ENCODE results near the gene COBL.

COBL gene

DNA sequence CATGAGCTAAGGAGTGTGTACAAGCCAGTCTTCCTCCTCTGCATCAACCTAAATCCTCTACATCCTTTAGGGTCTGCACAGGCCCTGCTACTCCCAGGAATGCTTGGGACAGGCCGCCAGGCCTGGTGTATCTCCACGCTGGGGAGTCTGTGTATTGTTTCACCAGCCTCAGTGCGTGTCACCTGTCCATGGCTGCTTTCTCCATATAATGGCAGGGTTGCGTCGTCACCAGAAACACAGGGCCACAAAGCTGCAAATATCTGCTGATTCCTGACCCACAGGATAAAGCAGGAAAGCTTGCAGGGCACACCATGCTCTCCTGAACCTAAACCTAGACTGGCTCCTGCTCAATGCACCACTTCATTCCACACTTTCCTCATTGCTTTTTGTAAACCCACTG, 45.6 kb downstream of the COBL start:
- DNase-seq: no peak

DNA sequence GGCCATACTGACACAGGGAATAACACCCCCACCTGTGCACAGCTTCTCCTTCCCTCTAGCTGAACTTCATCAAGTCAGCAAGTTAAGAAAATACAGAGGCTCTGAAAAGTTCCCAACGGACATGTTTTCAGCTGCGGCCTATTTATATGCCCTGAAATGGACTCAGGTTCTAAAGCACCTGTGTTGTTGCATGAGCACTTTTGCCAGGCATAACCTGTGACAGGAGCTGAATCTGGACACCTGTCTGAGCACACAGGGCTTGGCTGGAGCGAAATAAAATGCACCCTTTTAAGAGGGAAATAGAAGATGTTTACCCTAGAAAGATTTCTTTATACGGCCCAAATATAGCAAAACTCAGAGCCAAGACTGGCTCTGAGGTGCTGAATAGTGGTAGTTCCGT, 46.7 kb downstream of the COBL start:
- no peak for DNase-seq

DNA sequence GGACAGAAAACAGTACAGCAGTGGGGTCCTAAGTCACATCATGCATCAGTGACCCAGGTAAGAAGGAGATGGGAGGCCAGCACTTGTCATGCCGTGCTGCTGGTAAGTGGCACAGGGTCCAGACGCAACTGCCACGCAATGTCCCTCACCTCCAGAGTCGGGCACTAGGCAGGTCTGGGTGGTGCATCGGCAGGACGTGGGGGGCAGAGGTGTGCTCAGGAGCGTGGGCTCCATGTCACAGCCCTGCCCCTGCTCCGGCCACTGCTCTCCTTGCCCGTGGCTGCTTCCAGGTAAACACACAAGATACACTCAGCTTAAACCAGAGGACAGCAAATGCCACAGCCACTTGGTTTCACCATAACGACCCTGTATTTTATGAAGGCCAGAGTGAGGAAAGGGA, 47.3 kb downstream of the COBL start:
- no peak for DNase-seq

DNA sequence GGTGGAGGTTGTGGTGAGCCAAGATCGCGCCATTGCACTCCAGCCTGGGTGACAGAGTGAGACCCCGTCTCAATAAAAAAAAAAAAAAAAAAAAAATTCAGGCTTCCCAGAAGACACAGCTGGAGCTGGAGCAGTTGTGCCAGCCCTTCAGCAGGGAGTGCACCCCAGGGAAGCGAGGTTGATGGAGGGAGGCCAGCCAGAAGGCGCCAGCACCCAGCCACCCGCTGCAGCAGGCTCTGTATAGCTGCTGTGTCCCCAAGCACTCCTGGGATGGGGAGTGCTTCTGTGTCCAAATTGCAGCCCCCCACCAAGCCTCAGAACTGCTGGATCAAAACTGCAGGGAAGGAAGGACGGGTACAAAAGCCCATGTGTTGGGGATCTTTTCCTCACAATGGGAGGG, 47.8 kb downstream of the COBL start:
- DNase-seq: no peak

DNA sequence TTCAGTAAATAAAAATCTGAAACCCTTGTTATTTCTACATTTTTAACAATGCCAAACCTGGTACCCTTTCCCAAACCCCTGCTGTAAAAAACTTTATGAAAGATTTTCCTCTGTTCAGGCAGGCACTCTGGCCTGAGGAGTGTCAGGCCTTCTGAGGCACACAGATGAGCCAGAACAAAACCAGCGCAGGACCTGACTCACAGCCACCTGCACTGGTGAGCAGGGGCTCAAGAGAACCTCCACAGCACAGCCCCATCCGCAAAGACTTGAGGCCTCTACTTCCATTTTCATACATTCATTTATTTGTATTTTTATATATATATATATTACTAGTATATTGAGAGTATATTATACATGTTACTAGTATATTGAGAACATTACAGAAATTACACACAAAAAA, 49.4 kb downstream of the COBL start:
- DNase-seq: no peak

DNA sequence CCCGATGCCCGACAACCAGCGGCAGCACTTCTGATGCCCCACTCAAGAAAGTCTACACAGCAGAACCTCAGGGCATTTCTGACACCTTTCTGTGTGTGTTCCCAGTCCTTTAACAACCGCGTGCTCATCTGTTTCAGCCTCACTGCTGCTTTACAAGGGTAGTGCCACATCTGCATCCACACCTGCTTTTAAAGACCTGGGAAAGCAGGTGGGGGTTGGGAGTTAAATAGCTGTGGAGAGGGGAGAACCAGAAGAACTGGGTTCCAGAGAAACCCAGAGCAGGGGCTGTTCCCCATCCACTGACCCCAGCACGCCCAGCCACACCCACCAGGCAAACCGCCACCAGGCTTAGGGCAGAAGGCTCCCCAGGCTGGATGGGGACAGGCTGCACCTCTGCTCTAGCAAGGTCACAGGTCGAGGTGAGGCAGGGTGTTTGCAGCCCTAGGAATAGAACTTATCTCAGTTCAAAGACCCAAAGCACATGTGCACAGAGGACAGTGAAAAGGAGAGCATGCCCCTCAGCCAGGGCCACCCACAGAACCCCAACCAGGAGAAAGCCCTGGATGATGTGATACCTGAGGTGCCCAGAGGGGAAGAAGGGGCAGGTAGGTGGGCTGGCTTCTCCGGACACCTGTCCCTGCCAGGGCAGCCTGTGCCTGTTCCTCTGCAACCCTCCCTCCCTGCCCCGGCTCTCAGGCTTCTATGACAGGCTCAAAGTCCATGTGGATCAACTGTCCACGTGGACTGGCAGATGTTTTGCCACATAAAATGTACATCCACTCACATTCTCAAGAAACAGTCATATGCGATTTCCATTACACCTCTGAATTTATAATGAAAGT, 51.3 kb downstream of the COBL start:
- no peak for DNase-seq

DNA sequence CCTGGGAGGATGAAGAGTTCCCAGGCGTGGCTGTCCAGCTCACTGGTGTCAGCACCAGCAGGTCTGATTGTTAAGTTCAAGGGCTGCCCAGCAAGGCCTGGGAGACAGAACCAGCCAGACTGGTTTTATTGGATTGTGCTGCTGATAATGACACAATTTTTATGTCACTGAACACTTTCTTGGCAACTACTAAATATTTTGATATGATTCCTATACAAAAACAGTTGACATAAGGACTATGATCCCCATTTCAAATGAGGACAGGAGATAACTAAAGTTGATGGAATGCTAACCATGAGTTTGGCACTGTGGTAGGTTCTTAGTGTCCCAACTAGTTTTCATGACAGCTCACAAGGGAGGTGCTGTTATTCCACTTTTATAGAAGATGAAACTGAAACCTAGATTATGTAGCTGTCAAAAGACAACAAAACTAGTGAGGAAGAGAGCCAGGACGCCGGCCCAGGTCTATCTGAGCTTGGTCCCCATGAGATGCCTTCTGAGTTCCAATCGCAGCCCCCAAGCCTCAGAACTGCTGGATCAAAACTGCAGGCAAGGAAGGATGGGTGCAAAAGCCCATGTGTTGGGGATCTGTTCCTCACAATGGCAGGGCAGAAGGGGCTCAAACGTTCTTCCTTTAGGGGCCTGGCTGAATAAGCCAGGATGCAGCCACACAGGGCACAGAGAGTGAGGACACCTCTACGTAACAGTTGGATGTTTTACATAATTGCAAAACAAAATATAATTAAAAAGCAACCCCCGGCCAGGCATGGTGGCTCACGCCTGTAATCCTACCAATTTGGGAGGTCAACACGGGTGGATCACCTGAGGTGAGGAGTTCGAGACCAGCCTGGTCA, 52.8 kb downstream of the COBL start:
- DNase-seq: no peak

DNA sequence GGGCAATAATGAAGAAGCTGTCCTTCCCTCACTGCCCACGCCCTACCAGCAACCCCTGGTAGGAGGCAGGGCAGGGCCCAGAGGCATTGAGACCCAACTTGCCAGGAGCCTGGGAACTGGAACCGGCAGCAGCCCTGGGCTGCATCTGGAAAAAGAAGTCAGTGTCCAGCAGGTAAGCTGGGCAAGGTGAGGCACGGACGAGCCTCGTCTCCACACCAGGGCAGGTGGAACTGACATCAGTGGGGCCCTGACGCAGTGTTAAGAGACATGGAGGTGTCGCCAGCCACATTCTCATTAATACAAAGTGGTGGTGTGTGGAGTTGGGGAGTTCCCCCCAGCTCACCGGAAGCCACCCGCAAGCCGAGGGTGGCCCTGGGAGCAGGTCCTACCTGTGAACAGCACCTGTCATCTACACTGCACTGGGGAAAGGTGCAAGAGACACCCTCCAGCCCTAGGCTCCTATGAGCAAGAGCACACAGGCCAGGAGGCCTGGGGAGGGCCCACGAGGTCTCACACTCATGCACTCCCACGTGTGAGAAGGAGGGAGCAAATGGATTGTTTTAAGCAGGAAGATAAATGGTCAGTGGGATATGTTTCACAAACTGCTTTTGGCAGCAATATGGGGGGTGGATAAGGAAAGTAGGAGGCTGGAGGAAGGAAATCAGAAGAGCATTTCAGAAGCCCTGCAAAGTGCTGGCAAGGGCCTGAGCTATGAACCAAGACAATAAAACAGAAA, 53.6 kb downstream of the COBL start:
- DNase-seq: no peak

DNA sequence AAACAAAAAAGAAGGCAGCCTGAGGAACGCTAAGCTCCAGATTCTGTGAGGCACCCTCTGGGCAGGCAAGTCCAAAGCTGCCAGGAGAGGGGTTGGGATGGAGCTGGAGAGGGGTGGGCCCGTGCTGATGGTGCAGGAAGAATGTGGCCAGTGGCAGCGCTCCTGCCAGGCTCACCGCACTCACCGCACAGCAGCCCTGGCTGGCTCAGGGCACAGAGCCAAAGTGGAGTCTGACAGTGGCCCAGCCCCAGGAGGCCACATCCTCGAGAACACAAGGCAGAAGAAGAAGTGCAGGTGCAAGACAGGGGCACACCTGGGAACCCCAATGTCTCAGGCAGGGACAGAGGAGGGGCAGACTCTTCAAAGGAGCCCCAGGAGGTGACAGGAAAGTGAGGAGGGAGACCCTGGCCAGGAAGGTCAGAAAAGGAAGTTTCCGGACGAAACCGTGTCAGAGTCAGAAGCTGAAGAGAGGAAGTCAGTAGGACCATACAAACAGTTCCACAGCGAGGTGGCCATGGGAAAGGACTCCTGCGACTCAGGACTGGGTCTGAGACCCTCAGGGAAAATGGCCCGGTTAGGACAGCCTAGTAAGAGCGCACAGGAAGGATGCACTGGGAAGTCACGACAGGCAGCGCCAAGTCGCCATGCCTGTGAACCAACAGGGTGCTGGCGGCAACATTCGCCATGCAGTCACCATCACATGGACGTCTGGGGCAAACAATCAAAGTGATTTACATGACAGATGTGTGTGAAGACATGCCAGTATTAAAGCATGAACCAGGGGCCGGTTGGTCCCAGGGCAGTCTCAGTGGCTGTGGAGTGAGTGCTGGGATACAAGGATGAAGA, 54.4 kb downstream of the COBL start:
- DNase-seq: no peak

DNA sequence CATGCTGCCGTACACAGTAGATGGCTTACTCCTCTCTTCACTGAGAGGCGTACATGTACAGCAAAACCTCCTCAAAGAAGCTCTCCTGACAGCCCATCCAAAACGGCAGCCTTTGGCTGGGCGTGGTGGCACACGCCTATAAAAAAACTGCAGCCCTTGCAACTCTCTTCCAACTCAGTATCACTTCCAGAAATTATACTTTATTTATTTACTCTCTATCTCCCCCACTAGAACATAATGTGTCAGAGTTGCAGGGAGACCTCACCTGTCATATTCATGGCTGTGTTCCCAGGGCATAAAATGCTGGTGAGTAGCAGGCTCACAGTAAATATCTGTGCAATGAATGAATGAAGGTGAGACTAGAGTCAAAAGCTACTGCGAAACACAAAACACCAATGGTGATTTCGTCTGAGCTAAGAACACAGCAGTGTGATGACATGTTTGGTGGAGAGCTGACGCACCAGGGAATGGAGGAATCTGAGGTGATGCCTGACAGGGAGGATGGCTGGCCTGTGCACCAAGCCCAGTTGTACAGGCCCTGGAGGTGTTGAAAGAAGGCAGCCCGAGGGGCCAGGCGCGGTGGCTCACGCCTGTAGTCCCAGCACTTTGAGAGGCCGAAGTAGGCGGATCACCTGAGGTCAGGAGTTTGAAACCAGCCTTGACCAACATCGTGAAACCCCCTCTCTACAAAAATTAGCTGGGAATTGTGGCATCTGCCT, 55.3 kb downstream of the COBL start:
- DNase-seq: no peak

DNA sequence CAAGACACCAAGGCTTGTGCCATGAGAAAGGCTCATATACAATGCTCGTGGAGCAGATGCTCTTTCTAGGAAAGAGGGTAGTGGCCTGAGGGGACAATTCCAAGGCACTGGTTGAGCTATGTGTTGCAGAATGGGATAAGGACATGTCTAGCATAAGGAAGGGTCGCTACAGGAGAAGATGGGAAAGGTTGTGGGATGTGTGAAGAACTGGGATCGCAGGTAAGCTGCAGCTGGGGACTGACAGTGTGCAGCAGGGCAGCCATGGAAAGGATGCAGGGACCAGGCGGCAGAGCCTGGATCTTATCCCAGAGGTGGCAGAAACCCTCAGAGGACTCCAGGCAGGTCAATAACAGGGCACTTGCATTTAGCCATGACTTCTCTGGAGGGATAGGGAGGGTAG, 56.1 kb downstream of the COBL start:
- no peak for DNase-seq

DNA sequence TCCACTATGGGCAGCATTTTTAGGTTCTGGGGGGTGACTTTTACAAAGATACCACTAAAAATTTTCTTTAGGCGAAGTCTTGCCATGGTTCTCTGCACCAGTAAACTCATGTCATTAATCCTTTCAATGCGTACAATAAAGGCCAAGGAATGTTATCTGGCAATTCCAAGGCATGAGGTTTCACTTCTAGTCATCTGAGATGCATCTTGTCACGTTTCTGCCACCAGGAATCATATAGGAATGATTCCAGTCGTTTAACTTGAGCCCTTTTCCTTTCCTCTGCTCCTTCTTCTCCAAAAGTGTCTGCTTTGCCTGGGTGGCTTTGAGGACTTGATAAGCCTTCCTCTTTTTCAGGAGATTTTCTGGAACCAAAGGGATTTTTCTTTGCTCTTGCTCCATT, 56.8 kb downstream of the COBL start:
- DNase-seq: no peak

DNA sequence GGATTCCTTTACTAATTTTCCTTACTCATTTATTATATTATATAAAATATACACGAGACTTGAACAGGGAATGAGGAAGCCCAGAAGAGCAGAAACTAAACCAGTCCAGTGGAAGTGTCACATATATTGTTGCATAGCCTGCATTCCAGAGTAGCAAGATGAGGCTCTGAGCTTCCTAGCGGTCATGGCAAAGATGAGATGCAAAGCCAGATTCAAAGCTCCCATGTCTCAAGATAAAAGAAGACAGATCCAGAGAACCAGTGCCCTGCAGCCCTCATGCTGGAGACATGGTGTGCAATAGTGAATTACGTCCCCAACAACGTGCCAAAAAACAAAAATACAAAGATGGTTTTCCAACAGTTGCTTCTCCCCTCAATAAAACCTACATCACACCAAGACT, 59.7 kb downstream of the COBL start:
- no peak for DNase-seq

DNA sequence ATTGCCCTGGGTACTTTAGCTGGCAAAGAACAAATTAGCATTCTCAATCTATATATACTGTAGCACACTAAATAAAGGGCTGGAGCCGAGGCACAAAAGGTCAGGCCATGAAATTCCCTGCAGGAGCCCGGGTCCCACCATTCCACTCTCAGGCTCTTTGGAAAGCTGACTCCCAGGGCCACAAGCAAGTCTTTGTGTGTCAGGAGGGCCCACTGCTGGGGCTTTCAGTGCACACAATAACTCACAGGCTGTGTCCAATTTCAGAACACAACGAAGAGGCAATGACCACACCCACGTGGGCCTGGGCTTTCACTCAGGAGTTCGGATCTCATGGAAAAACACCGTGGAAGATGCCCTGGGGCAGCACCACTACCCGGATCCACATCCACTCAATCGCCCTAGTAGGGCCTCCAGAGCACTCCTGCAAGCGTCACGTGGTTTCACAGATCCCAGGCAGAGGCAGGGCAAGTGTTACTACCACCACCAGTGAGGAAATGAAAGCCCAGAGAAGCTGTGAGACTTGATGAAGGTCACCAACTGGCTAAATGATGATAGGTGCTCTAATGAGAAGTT, 60.3 kb downstream of the COBL start:
- no peak for DNase-seq

DNA sequence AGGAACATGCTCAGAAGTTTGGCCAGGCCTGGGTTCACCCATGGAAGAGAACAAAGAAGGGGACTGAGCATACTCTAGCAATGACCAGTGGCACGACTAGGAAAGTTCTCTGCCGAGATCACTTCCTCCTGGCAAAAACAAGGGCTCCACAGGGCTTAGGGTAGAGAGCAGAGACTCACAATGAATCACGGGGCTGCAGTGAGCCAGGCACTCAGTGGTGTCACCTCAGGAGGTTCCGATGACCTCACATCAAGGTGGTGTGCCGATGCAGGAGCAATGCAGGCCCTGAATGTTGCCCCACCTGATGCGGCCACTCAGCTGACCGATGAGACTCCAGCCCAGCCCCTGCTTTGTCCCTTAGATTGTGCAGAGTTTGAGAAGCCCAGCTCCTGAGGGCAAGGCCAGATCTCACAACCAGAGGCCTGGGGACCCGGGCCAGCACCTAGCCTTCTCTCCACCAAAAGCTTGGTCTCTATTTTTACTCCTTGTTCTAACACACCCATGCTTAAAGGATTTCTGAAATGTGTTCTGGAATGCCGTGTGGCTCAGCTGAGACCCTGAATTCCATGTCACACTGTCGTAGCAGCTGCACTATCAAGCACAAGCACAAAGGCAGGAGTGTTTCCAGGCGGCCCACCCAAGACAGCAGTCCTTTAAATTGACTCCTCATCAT, 60.9 kb downstream of the COBL start:
- no peak for DNase-seq

DNA sequence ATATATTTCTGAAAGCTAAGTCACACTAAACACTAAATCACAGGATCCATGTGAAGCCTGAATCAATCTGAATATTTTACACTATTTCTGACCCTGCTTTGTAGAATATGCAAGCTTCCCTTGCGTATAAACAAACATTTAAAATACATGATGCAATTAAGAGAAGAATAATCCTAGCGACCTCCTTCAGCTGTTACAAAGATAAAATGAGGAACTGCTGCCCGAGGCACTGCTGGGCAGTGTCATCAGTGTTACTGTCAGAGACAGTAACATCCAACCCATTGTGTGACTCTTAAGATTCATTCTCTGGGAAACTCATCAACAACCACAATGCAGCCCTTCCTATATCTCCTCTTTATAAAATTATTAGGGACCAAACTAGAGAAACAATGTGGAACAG, 61.6 kb downstream of the COBL start:
- DNase-seq: no peak

DNA sequence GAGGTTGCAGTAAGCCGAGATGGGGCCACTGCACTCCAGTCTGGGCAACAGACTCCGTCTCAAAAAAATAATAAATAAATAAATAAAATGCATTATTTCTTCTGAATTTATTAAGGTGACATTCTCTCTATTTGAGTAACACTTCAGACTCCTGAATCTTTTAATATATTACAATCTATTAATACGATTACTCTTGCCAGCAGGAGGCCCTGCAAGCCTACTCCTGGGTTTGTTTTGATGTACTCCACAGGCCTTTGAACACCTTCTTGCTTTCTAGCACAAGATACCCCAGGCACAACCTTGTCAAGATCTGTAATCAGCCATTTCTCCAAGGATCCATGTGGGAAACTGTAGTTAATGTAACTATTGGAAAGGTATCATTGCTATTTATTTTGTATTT, 63.5 kb downstream of the COBL start:
- no peak for DNase-seq

DNA sequence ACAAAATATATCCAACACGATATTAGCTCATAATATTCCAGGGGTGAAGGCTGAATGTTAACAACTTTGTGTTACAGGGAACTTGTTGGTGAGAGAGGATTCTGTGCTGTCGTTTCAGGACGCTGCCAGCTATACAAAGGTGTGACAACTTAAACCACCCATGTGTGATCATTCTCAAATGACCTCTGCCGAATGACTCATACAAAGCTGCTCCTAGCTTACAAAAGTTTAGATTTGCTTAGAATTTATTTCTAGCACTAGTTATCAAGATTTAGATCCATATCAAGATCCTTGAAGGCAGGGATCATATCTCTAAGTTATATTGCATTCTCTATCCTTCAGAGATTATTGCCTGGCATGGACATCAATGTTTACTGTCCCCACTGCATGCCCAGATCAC, 65.3 kb downstream of the COBL start:
- DNase-seq: no peak

DNA sequence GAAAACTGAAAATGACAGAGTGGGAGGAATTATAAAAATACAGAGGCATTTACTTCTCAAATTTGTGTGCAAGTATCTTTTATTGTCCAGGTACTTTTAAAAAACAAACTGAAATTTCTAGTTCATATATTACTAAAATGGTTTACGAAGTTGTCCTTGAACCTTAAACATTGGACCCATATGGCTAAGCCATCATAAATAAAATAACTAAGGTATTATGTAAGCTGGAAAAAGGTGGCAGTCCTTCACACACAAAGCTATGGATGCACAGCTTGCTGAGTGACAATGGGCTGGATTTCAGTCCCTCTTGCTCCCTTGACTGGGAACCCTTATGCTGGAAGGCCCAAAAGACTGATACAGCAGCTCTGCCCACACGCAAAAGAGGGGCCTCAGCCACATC, 66.1 kb downstream of the COBL start:
- no peak for DNase-seq

DNA sequence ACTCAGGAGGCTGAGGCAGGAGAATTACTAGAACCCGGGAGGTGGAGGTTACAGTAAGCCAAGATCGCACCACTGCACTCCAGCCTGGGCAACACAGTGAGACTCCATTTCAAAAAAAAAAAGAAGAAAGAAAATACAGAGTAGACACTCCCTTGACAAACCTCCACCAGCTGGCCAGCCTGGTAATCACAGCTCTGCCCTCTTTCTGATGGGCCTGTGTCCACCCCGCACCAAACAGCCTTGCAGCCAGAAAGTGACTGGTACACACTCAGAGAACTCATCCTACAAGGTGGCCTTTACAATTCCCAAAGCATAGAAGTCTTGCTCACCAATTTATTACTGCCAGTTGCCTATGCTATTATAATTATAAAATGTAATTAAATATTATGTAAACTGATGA, 66.6 kb downstream of the COBL start:
- no peak for DNase-seq
